K562 (cell line): ENCODE measurements around the gene PRMT3. TPM values are rescaled to one million over a fixed set of nuclear protein-coding genes. Genes with fewer than 3 reads are reported as not detected.

Source experiments
- ARID3B ChIP-seq: fragments of 250-450 bp; sonication (Bioruptor Pico); IDR thresholded peaks from 2 replicates; pipeline ENCODE4 v1.4.0; 2020; ENCODE audit warnings: borderline replicate concordance
- ASH1L ChIP-seq: fragments of 450-650 bp; IDR thresholded peaks from 2 replicates; pipeline ENCODE4 v1.6.1; 2018; ENCODE audit warnings: borderline replicate concordance, mild to moderate bottlenecking, low read depth; ENCODE audit not compliant: partially characterized antibody
- BCOR ChIP-seq: fragments of 450-650 bp; IDR thresholded peaks from 2 replicates; pipeline ENCODE4 v1.6.1; 2016
- E2F3 ChIP-seq: fragments of 250-450 bp; sonication (Bioruptor Pico); IDR thresholded peaks from 2 replicates; pipeline ENCODE4 v1.4.0; 2020; ENCODE audit warnings: mild to moderate bottlenecking
- ESRRA ChIP-seq: fragments of 450-650 bp; IDR thresholded peaks from 2 replicates; pipeline ENCODE4 v1.6.1; 2014; ENCODE audit warnings: low read depth, mild to moderate bottlenecking, moderate library complexity, borderline replicate concordance
- HDAC3 ChIP-seq: fragments of 450-650 bp; IDR thresholded peaks from 2 replicates; pipeline ENCODE4 v1.6.1; 2018; ENCODE audit warnings: borderline replicate concordance, mild to moderate bottlenecking, moderate library complexity; ENCODE audit not compliant: partially characterized antibody
- MAFK ChIP-seq: IDR thresholded peaks from 2 replicates; pipeline ENCODE4 v1.6.1; 2011; ENCODE audit warnings: low read length, improper control_type of control experiment
- NFATC3 ChIP-seq: fragments of 450-650 bp; IDR thresholded peaks from 2 replicates; pipeline ENCODE4 v1.6.1; 2017; ENCODE audit warnings: mild to moderate bottlenecking
- PHF8 ChIP-seq: fragments of 200-600 bp; sonication (generic); IDR thresholded peaks from 2 replicates; pipeline ENCODE4 v1.6.1; 2012; ENCODE audit warnings: mixed run types, mild to moderate bottlenecking, inconsistent platforms, low read length, moderate library complexity, borderline replicate concordance
- RERE ChIP-seq: sonication (generic); formaldehyde crosslinking; IDR thresholded peaks from 2 replicates; pipeline ENCODE4 v1.8.0; 2023; ENCODE audit warnings: missing genetic modification reagents, mild to moderate bottlenecking, borderline replicate concordance
- RNF2 ChIP-seq: sonication (generic); IDR thresholded peaks from 2 replicates; pipeline ENCODE4 v1.6.1; 2016
- TAF1 ChIP-seq: IDR thresholded peaks from 2 replicates; pipeline ENCODE4 v1.6.1; 2011; ENCODE audit warnings: mild to moderate bottlenecking, low read length, moderate library complexity; ENCODE audit not compliant: insufficient read depth, control insufficient read depth, severe bottlenecking; ENCODE audit errors: extremely low read depth
- TFE3 ChIP-seq: fragments of 450-650 bp; formaldehyde crosslinking; IDR thresholded peaks from 2 replicates; pipeline ENCODE4 v1.4.0; 2020; ENCODE audit warnings: mild to moderate bottlenecking, mixed read lengths
- ZNF354B ChIP-seq: fragments of 250-450 bp; sonication (Bioruptor Pico); IDR thresholded peaks from 2 replicates; pipeline ENCODE4 v1.4.0; 2020
- ZNF41 ChIP-seq: fragments of 250-450 bp; sonication (Bioruptor Pico); conservative IDR thresholded peaks from 2 replicates; pipeline ENCODE4 v1.4.0; 2020; ENCODE audit warnings: mild to moderate bottlenecking
- ZNF444 ChIP-seq: fragments of 250-450 bp; sonication (Bioruptor Pico); IDR thresholded peaks from 2 replicates; pipeline ENCODE4 v1.4.0; 2020; ENCODE audit warnings: mild to moderate bottlenecking, moderate library complexity
- polyA plus RNA-seq, 8 experiments: library from polyadenylated mRNA; depleted of rRNA in 4 of 8; stranded (reverse) in 5 of 8; unstranded in 3 of 8; fragments of >200 nt; fragmentation: Nextera tagmentation in 2 of 8; fragmentation: Illumina TruSeq in 1 of 8; extraction: Ambion mirVana in 2 of 8; extraction: Trizol in 1 of 8; gene quantifications; 2 replicates each; pipeline versions ENCODE4 v1.2.1 to v1.2.3, GENCODE V29; 2011 to 2014; ENCODE audit warnings: inconsistent platforms in 1 of 8, missing spikeins in 1 of 8
- total RNA-seq, 7 experiments: library from RNA; depleted of rRNA in 6 of 7; stranded (reverse); fragments of >200 nt in 6 of 7; fragmentation: Illumina TruSeq in 2 of 7; extraction: Trizol in 2 of 7; gene quantifications; 2 replicates each; pipeline versions ENCODE4 v1.2.1 to v1.2.3, GENCODE V29; 2011 to 2021; ENCODE audit warnings: low replicate concordance in 1 of 7
- TF ChIP-seq, protein P1 (sequence below): fragments of 250-450 bp; sonication (Bioruptor Pico); IDR thresholded peaks from 2 replicates; pipeline ENCODE4 v1.8.0; 2022; ENCODE audit warnings: moderate library complexity, mild to moderate bottlenecking, inconsistent platforms

Gene PRMT3
- total and polyA plus RNA-seq, 9 of the 15 experiments (the other 6 are each of a cell fraction or from before 2014, with no cell fraction given), result 24.0 to 62.1 (median 44.7) TPM

DNA sequence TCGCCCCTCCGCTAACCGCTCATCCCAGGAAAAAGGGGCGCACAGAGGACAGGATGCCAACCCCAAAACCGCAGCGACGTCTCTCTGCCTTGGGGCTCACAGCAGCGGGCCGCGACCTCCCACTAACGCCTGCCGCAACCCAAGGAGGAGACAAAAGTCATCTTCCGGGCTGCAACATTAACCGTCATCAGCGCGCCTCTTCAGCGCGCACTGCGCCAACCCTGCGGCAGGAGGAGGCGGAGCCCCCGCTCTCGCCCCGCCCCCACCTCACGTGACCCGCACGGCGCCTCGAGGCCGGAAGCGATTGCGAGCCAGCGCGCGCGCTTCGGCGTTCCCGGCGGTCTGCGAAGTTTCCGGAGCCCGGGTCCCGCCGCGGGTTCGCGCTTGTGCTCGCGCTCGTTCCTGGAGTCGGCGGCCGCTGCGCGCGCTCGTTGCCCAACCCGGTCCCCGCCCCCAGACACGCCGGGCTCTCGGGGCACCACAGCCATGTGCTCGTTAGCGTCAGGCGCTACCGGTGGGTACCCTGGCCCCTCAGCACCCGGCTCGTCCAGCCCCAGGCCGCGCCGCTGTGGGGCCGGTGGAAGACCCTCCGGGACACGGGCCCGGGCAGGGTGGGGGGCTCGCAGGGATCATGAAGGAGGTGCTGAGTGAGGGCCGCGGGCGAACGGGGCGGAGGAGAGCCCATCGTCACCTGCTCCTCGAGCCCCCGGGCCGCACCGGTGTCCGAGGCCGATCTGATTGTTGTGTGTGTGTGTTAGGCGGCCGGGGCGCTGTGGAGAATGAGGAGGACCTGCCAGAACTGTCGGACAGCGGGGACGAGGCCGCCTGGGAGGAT, at the start of gene PRMT3 (continued):
- TF ChIP-seq HDAC3 (no peak), NFATC3 (no peak), RERE (no peak), TFE3 (peak; percentile 99), ZNF41 (CRISPR knock-in tag) (0 out of 2 replicates have a peak, but pooled peaks have one; percentile 17), ESRRA (peak; percentile 90), RNF2 (peak; percentile 76; the same call in 1 of the 2 replicates), ASH1L (no peak), ZNF354B (CRISPR knock-in tag) (no peak), PHF8 (peak; percentile 90), ARID3B (peak; percentile 73; the same call in 1 of the 2 replicates), BCOR (0 out of 2 replicates have a peak, but pooled peaks have one; percentile 17), MAFK (no peak), TAF1 (peak; percentile 65), E2F3 (peak; percentile 10; the same call in 1 of the 2 replicates), ZNF444 (CRISPR knock-in tag) (no peak)
- TF ChIP-seq, protein P1, sequence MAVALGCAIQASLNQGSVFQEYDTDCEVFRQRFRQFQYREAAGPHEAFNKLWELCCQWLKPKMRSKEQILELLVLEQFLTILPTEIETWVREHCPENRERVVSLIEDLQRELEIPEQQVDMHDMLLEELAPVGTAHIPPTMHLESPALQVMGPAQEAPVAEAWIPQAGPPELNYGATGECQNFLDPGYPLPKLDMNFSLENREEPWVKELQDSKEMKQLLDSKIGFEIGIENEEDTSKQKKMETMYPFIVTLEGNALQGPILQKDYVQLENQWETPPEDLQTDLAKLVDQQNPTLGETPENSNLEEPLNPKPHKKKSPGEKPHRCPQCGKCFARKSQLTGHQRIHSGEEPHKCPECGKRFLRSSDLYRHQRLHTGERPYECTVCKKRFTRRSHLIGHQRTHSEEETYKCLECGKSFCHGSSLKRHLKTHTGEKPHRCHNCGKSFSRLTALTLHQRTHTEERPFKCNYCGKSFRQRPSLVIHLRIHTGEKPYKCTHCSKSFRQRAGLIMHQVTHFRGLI (CRISPR knock-in tag), result peak; percentile 50; the same call in 1 of the 2 replicates
